Suprapubic skin (tissue), 4 donors: ENCODE results near the gene LTA.

Experiments
- CTCF ChIP-seq, 2 donors: fragments of 200-600 bp in 1 of 2; fragments of 450-650 bp in 1 of 2; sonication (generic) in 1 of 2; IDR thresholded peaks; one replicate each; pipeline ENCODE4 v1.5.1; 2016 to 2019; ENCODE audit warnings: antibody characterized with exemption in 2 of 2, mild to moderate bottlenecking in 1 of 2, moderate library complexity in 1 of 2
- EP300 ChIP-seq: sonication (generic); formaldehyde crosslinking; IDR thresholded peaks from one replicate; pipeline ENCODE4 v1.6.1; 2017; ENCODE audit warnings: antibody characterized with exemption
- POLR2A ChIP-seq, 2 donors: fragments of 450-650 bp; IDR thresholded peaks; one replicate each; pipeline ENCODE4 v1.6.1; 2017; ENCODE audit warnings: antibody characterized with exemption in 2 of 2, mild to moderate bottlenecking in 2 of 2, moderate library complexity in 2 of 2
- POLR2AphosphoS5 ChIP-seq, 3 donors: sonication (generic); formaldehyde crosslinking; IDR thresholded peaks; one replicate each; pipeline ENCODE4 v1.6.1; 2017; ENCODE audit warnings: antibody characterized with exemption in 3 of 3

GRCh38 chr6:31572041-31572911 is at the start of gene LTA:
- no peak for TF ChIP-seq CTCF (IDR thresholded peaks at IDR 0.05)
- TF ChIP-seq POLR2A (IDR thresholded peaks at IDR 0.05) = no peak
- no peak for TF ChIP-seq EP300
- no peak for TF ChIP-seq POLR2AphosphoS5 (IDR thresholded peaks at IDR 0.05)
